GM12878 (cell line): ENCODE measurements around the gene PCDHGC5. TPM values are rescaled to one million over a fixed set of nuclear protein-coding genes. Genes with fewer than 3 reads are reported as not detected.

ENCODE experiments used
- CBFB ChIP-seq: IDR thresholded peaks from 2 replicates; pipeline ENCODE4 v1.6.1; 2016; ENCODE audit warnings: antibody characterized with exemption, low read depth
- CBX5 ChIP-seq: sonication (generic); IDR thresholded peaks from 2 replicates; pipeline ENCODE4 v1.6.1; 2016; ENCODE audit warnings: low read depth, moderate library complexity, mild to moderate bottlenecking, inconsistent platforms
- NBN ChIP-seq: fragments of 450-650 bp; IDR thresholded peaks from 2 replicates; pipeline ENCODE4 v1.6.1; 2016
- NFXL1 ChIP-seq: fragments of 450-650 bp; IDR thresholded peaks from 2 replicates; pipeline ENCODE4 v1.6.1; 2017; ENCODE audit warnings: antibody characterized with exemption, mild to moderate bottlenecking, borderline replicate concordance
- NFYB ChIP-seq: IDR thresholded peaks from 2 replicates; pipeline ENCODE4 v1.6.1; 2011; ENCODE audit warnings: low read depth, mild to moderate bottlenecking, low read length, improper control_type of control experiment, moderate library complexity; ENCODE audit not compliant: insufficient read depth
- RAD21 ChIP-seq: IDR thresholded peaks from 2 replicates; pipeline ENCODE4 v1.6.1; 2011; ENCODE audit warnings: mild to moderate bottlenecking, low read depth, low read length, moderate library complexity; ENCODE audit not compliant: insufficient read depth
- RCOR1 ChIP-seq: conservative IDR thresholded peaks from 2 replicates; pipeline ENCODE4 v1.6.1; 2012; ENCODE audit warnings: low read depth, low read length, improper control_type of control experiment
- SMC3 ChIP-seq: IDR thresholded peaks from 2 replicates; pipeline ENCODE4 v1.6.1; 2011; ENCODE audit warnings: low read length, improper control_type of control experiment, borderline replicate concordance
- TAF1 ChIP-seq: IDR thresholded peaks from 2 replicates; pipeline ENCODE4 v1.6.1; 2011; ENCODE audit warnings: mild to moderate bottlenecking, low read depth, low read length, borderline replicate concordance
- ZBED1 ChIP-seq: IDR thresholded peaks from 2 replicates; pipeline ENCODE4 v1.6.1; 2016; ENCODE audit warnings: borderline replicate concordance
- polyA plus RNA-seq, 11 experiments: library from polyadenylated mRNA; depleted of rRNA in 4 of 11; unstranded in 6 of 11; stranded (reverse) in 5 of 11; fragments of >200 nt; fragmentation: Nextera tagmentation in 4 of 11; fragmentation: Illumina TruSeq in 1 of 11; extraction: Ambion mirVana in 4 of 11; extraction: Trizol in 1 of 11; gene quantifications; 1 replicate in 1 of 11; 2 replicates in 10 of 11; pipeline versions ENCODE4 v1.2.1 to v1.2.3, GENCODE V29; 2011 to 2016; ENCODE audit warnings: inconsistent platforms in 2 of 11, missing spikeins in 2 of 11, low read depth in 1 of 11
- total RNA-seq, 4 experiments: library from RNA; depleted of rRNA in 3 of 4; stranded (reverse); fragments of >200 nt in 3 of 4; fragmentation: Illumina TruSeq in 1 of 4; extraction: Trizol in 1 of 4; gene quantifications; 2 replicates each; pipeline versions ENCODE4 v1.2.1 to v1.2.3, GENCODE V29; 2013 to 2021
- TF ChIP-seq, protein P1 (sequence below): fragments of 450-650 bp; IDR thresholded peaks from 2 replicates; pipeline ENCODE4 v1.6.1; 2016; ENCODE audit warnings: mild to moderate bottlenecking

PCDHGC5 gene
- total and polyA plus RNA-seq, 10 of the 15 experiments (the other 5 are each of a cell fraction or from before 2014, with no cell fraction given): 0.05 to 0.87 (median 0.18) TPM; not detected in 2

GRCh38 chr5:141475625-141476131 is 13.2 kb upstream of the PCDHGC5 start, which contains the start of gene PCDHGC3 (continued):
- TF ChIP-seq, protein P1, sequence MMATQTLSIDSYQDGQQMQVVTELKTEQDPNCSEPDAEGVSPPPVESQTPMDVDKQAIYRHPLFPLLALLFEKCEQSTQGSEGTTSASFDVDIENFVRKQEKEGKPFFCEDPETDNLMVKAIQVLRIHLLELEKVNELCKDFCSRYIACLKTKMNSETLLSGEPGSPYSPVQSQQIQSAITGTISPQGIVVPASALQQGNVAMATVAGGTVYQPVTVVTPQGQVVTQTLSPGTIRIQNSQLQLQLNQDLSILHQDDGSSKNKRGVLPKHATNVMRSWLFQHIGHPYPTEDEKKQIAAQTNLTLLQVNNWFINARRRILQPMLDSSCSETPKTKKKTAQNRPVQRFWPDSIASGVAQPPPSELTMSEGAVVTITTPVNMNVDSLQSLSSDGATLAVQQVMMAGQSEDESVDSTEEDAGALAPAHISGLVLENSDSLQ: peak; percentile 86
- 0 out of 2 replicates have a peak, but pooled peaks have one; percentile 26 for TF ChIP-seq TAF1
- no peak for TF ChIP-seq RCOR1
- TF ChIP-seq CBX5: 0 out of 2 replicates have a peak, but pooled peaks have one; percentile 67
- TF ChIP-seq NFYB: 0 out of 2 replicates have a peak, but pooled peaks have one; percentile 62
- no peak for TF ChIP-seq NFXL1
- peak; percentile 77 for TF ChIP-seq RAD21
- 0 out of 2 replicates have a peak, but pooled peaks have one; percentile 29 for TF ChIP-seq CBFB
- TF ChIP-seq ZBED1: no peak
- 0 out of 2 replicates have a peak, but pooled peaks have one; percentile 17 for TF ChIP-seq NBN
- peak; percentile 79 for TF ChIP-seq SMC3
- TF ChIP-seq, all 136 proteins: peak for 16
